K562 (cell line): ENCODE measurements around the gene SLC25A21. TPM values are rescaled to one million over a fixed set of nuclear protein-coding genes. Genes with fewer than 3 reads are reported as not detected.

Experiments used
- DDX20 ChIP-seq: fragments of 450-650 bp; IDR thresholded peaks from 2 replicates; pipeline ENCODE4 v1.6.1; 2016; ENCODE audit warnings: missing genetic modification characterization, low read depth, mild to moderate bottlenecking, missing compliant biosample characterization, moderate library complexity
- FUS ChIP-seq: fragments of 200-400 bp; formaldehyde crosslinking; optimal IDR thresholded peaks from 2 replicates; pipeline ENCODE3; 2017; ENCODE audit warnings: low read depth, low read length
- KLF16 ChIP-seq: IDR thresholded peaks from 2 replicates; pipeline ENCODE4 v1.6.1; 2016; ENCODE audit warnings: antibody characterized with exemption
- NCOA4 ChIP-seq: fragments of 450-650 bp; IDR thresholded peaks from 2 replicates; pipeline ENCODE4 v1.6.1; 2018; ENCODE audit warnings: mild to moderate bottlenecking; ENCODE audit not compliant: partially characterized antibody
- PREB ChIP-seq: sonication (generic); formaldehyde crosslinking; IDR thresholded peaks from 2 replicates; pipeline ENCODE4 v1.8.1; 2023; ENCODE audit warnings: mild to moderate bottlenecking, missing genetic modification reagents
- ZNF146 ChIP-seq: IDR thresholded peaks from one replicate; pipeline ENCODE4 v1.6.1; 2018; ENCODE audit warnings: missing compliant biosample characterization; ENCODE audit not compliant: unreplicated experiment
- ZNF318 ChIP-seq, 2 experiments: fragments of 450-650 bp; IDR thresholded peaks; 2 replicates each; pipeline ENCODE4 v1.6.1; 2016; ENCODE audit warnings: mild to moderate bottlenecking in 2 of 2, borderline replicate concordance in 1 of 2, low read depth in 1 of 2, moderate library complexity in 1 of 2
- ZNF408 ChIP-seq: fragments of 250-450 bp; sonication (Bioruptor Pico); IDR thresholded peaks from 2 replicates; pipeline ENCODE4 v1.4.0; 2020; ENCODE audit warnings: low read depth, mild to moderate bottlenecking, moderate library complexity
- polyA plus RNA-seq, 8 experiments: library from polyadenylated mRNA; depleted of rRNA in 4 of 8; stranded (reverse) in 5 of 8; unstranded in 3 of 8; fragments of >200 nt; fragmentation: Nextera tagmentation in 2 of 8; fragmentation: Illumina TruSeq in 1 of 8; extraction: Ambion mirVana in 2 of 8; extraction: Trizol in 1 of 8; gene quantifications; 2 replicates each; pipeline versions ENCODE4 v1.2.1 to v1.2.3, GENCODE V29; 2011 to 2014; ENCODE audit warnings: inconsistent platforms in 1 of 8, missing spikeins in 1 of 8
- total RNA-seq, 7 experiments: library from RNA; depleted of rRNA in 6 of 7; stranded (reverse); fragments of >200 nt in 6 of 7; fragmentation: Illumina TruSeq in 2 of 7; extraction: Trizol in 2 of 7; gene quantifications; 2 replicates each; pipeline versions ENCODE4 v1.2.1 to v1.2.3, GENCODE V29; 2011 to 2021; ENCODE audit warnings: low replicate concordance in 1 of 7

Gene SLC25A21
- total and polyA plus RNA-seq, 9 of the 15 experiments (the other 6 are each of a cell fraction or from before 2014, with no cell fraction given) = 15.2 to 46.7 (median 28.7) TPM

GRCh38 chr14:37083599-37083998 is 88.8 kb downstream of the SLC25A21 start (continued):
- TF ChIP-seq ZNF318 (IDR thresholded peaks at IDR 0.05; ENCODE audit: borderline replicate concordance in 1 of 2, low read depth in 1 of 2) (no peak), DDX20 (no peak), KLF16 (no peak), FUS (no peak), NCOA4 (no peak), ZNF146 (no peak), PREB (CRISPR knock-in tag) (no peak), ZNF408 (CRISPR knock-in tag) (no peak)
